ENCODE results near the gene HYKK.

The HYKK gene

GRCh38 chr15:78481917-78482316 is 25.5 kb upstream of the HYKK start:
- no peak; the same call in 2 of the 3 replicates for ATAC-seq
- TF ChIP-seq ZNF70 (CRISPR knock-in tag; IDR thresholded peaks at IDR 0.05), result no peak
- TF ChIP-seq, protein P1, sequence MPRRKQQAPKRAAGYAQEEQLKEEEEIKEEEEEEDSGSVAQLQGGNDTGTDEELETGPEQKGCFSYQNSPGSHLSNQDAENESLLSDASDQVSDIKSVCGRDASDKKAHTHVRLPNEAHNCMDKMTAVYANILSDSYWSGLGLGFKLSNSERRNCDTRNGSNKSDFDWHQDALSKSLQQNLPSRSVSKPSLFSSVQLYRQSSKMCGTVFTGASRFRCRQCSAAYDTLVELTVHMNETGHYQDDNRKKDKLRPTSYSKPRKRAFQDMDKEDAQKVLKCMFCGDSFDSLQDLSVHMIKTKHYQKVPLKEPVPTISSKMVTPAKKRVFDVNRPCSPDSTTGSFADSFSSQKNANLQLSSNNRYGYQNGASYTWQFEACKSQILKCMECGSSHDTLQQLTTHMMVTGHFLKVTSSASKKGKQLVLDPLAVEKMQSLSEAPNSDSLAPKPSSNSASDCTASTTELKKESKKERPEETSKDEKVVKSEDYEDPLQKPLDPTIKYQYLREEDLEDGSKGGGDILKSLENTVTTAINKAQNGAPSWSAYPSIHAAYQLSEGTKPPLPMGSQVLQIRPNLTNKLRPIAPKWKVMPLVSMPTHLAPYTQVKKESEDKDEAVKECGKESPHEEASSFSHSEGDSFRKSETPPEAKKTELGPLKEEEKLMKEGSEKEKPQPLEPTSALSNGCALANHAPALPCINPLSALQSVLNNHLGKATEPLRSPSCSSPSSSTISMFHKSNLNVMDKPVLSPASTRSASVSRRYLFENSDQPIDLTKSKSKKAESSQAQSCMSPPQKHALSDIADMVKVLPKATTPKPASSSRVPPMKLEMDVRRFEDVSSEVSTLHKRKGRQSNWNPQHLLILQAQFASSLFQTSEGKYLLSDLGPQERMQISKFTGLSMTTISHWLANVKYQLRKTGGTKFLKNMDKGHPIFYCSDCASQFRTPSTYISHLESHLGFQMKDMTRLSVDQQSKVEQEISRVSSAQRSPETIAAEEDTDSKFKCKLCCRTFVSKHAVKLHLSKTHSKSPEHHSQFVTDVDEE (CRISPR knock-in tag; IDR thresholded peaks at IDR 0.05), result no peak
- TF ChIP-seq PATZ1 (CRISPR knock-in tag; IDR thresholded peaks at IDR 0.05; ENCODE audit: borderline replicate concordance), result no peak
- no peak for TF ChIP-seq GLIS3 (CRISPR knock-in tag; IDR thresholded peaks at IDR 0.05)

DNA sequence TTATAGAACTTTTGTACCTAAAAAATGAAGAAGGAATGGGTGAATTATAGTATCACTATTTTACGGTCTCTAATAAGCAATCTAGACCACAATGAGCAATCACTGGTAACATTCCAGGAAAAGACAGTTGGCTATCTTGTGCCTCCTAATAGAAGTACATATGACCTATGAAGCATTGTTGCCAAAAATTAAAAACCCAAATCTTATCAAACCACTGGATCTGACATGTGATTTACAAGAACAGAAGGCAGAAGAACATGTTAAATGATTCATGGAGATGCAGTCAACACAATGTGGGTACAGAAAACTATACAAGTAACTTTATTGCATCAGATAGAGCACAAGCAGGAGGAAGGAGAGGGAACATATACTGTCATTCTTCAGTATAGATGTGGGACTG is 14.5 kb upstream of the HYKK start:
- TF ChIP-seq CSRNP3 (CRISPR knock-in tag; IDR thresholded peaks at IDR 0.05) (no peak), ZNF70 (CRISPR knock-in tag; IDR thresholded peaks at IDR 0.05) (no peak), PPARA (CRISPR knock-in tag; IDR thresholded peaks at IDR 0.05; ENCODE audit: borderline replicate concordance) (no peak), ZC3H10 (CRISPR knock-in tag; IDR thresholded peaks at IDR 0.05) (no peak), TCF4 (CRISPR knock-in tag; IDR thresholded peaks at IDR 0.05; ENCODE audit: borderline replicate concordance) (no peak), GLIS3 (CRISPR knock-in tag; IDR thresholded peaks at IDR 0.05) (no peak), BACH2 (CRISPR knock-in tag; IDR thresholded peaks at IDR 0.05; ENCODE audit: borderline replicate concordance) (no peak)
- ATAC-seq, result no peak

DNA sequence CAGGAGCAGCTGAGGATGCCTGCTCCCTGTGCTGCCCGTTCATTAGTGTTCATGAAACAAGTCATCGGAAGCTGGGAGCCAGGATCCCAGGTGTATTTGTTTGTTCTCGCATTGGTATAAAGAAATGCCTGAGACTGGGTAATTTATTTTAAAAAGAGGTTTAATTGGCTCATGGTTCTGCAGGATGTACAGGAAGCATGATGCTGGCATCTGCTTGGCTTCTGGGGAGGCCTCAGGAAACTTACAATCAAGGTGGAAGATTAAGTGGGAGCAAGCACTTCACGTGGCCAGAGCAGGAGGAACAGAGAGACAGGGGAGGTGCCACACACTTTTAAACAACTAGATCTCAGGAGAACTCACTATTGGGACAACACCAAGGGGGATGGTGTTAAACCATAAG is 5.5 kb upstream of the HYKK start:
- ATAC-seq, result no peak

More for the DNA sequence above, 5.5 kb upstream of the HYKK start:
- TF ChIP-seq CSRNP3 (CRISPR knock-in tag; IDR thresholded peaks at IDR 0.05) (no peak), CSDC2 (CRISPR knock-in tag; IDR thresholded peaks at IDR 0.05) (no peak), PPARA (CRISPR knock-in tag; IDR thresholded peaks at IDR 0.05; ENCODE audit: borderline replicate concordance) (no peak), RARB (CRISPR knock-in tag; IDR thresholded peaks at IDR 0.05) (no peak), ZNF8 (CRISPR knock-in tag; IDR thresholded peaks at IDR 0.05) (no peak), TCF4 (CRISPR knock-in tag; IDR thresholded peaks at IDR 0.05; ENCODE audit: borderline replicate concordance) (no peak), PATZ1 (CRISPR knock-in tag; IDR thresholded peaks at IDR 0.05; ENCODE audit: borderline replicate concordance) (no peak), ZNF565 (CRISPR knock-in tag; conservative IDR thresholded peaks at IDR 0.05; ENCODE audit: low read depth) (no peak), ARNTL (CRISPR knock-in tag; IDR thresholded peaks at IDR 0.05; ENCODE audit: borderline replicate concordance, low read depth) (no peak), OSR1 (CRISPR knock-in tag; IDR thresholded peaks at IDR 0.05) (no peak), ISL1 (CRISPR knock-in tag; IDR thresholded peaks at IDR 0.05) (no peak), BACH2 (CRISPR knock-in tag; IDR thresholded peaks at IDR 0.05; ENCODE audit: borderline replicate concordance) (no peak), ZFP30 (CRISPR knock-in tag; IDR thresholded peaks at IDR 0.05) (no peak), SNAI2 (CRISPR knock-in tag; IDR thresholded peaks at IDR 0.05) (no peak), CREB5 (CRISPR knock-in tag; IDR thresholded peaks at IDR 0.05; ENCODE audit: low read depth) (no peak), ESRRG (CRISPR knock-in tag; IDR thresholded peaks at IDR 0.05) (no peak), GLIS3 (CRISPR knock-in tag; IDR thresholded peaks at IDR 0.05) (no peak), ZC3H10 (CRISPR knock-in tag; IDR thresholded peaks at IDR 0.05) (no peak)

Data from SK-N-SH treated with all-trans-retinoic acid at 6 μM for 48 hours (cell line).